GM11168 (cell line): ENCODE results near the gene ALKBH5.
"Not testable (repeated sequence)": the region's sequence is repeated elsewhere in the genome, so short reads cannot be mapped to it uniquely, and the experiment has no call there.

Experiments used
- in situ Hi-C: fragments of 300-500 bp; cut with MboI; formaldehyde crosslinking; loops from one replicate; pipeline ENCODE4 v1.12.0; 2022; ENCODE audit warnings: low sequenced_read_pairs; ENCODE audit not compliant: unreplicated experiment

ALKBH5 gene

DNA sequence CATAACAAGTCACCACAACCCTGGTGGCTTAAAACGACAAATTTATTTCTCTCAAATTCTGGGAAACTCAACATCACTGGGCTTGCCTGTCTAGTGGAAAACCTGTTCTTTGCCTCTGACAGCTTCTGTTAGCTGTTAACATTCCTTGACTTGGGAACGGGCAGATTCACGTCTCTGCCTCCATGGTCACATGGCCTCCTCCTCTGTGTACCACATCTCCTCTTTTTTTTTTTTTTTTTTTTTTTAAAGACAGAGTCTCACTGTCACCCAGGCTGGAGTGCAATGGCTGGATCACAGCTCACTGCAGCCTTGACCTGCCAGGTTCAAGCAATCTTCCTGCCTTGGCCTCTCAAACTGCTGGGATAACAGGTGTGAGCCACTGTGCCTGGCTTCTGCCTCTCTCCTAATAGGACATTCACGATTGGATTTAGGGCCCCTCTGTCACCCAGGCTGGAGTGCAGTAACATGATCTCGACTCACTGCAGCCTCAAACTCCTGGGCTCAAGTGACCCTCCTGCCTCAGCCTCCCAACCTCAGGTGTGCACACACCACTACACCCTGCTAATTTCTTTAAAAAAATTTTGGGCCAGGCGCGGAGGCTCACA, 30.1 kb downstream of the ALKBH5 start:
- in situ Hi-C loops: no loop called here

- in situ Hi-C loops: not testable (repeated sequence)
Measured at GRCh38 chr17:18216906-18217305, 33.3 kb downstream of the ALKBH5 start.

DNA sequence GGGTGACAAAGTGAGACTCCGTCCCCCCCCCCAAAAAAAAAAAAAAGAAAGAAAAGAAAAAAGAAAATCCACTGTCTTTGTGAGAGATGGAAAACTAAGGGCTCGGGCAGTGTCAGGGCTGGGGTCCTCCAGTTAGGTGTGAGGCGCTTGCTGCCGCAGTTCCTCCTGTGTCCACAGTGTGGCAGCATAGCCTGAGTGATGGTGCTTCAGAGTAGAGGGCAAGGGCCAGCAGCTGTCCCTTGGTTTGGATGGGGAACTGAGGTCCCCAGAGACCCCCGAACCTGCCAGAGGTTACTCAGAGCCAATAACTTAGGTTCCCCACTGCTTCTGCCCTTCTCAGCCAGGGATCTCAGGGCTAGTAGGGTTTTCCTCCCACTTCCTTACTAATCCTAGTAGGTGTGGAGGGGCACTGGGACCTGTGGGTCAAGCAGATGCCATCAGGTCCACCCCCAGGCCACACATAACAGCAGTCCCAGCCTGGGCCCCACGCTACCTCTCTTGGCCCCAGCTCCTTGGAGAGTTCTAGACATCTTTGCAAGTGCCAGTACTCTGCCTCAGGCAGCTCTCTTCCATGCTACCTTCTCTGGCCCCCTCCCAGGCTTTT, 33.9 kb downstream of the ALKBH5 start:
- in situ Hi-C loops: no loop called here

- in situ Hi-C loops: no loop called here
Measured at GRCh38 chr17:18218756-18219415, 35.3 kb downstream of the ALKBH5 start.

- in situ Hi-C loops: no loop called here
Measured at GRCh38 chr17:18224053-18224386, 40.4 kb downstream of the ALKBH5 start.

DNA sequence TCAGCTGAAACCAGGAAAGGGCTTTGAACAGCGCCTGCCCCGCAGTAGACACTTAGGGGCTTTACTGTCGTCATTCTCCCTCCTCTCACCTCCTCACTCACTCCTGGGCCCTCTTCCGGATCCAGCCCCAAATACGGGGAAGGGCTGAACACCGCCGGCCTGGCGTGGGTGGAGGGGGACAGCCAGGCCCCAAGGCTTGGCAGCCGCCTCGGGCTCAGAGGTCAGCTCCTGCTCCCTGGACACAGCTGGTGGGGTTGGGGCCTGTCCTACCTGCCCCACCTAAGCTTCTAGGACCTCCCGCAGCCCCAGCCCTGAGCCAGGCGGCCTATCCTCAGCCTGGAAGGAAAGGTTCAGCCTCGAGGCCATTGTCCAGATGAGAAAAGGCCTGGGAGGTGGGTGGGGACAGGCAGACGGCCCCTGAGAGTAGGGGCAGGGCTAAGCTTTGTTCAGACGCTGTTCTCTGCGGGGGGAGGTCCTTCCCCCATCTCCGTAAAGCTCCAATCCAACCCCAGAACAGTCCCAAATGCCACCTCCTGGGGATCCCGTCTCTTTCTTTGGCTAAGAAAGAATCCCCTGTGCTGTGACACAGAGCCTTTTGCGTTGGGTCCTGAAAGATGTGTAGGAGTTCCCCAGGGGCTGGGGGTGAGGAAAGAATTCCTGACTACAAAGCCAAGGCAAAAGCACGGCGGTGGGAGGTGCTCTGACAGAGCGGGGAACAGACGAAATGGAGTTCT, 40.9 kb downstream of the ALKBH5 start:
- in situ Hi-C loops: no loop called here

DNA sequence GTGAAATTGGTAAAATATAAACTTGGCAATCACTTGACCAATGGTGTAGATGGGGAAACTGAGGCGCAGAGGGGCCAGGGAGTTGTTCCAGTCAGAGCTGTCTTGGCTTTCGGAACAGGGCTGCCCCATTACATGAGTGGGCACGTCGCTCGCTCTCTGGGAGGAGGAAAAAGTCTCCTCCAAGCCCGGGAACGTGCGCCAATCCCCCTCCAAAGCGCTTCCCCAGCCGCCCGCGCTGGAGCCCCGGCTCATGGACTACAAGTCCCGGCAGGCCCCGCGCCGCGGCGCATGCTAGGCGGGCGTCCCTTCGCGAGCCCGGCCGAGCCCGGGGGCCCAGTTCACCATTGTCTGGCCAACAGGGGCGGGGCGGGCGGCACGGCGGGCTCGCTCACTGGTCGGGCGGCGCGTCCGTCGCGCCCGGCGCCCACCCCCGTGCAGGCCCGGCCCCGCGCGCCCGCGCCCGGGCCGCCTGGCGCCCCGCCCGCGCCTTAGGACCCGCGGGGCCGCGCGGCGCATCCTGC, 41.6 kb downstream of the ALKBH5 start, which contains the start of gene LLGL1:
TSS of gene LLGL1 (plus strand) at position 515 of the 521 bp plus-strand sequence. CDS start 48 bp downstream, outside the sequence.
- in situ Hi-C loops: no loop called here

GRCh38 chr17:18225642-18226283, 42.1 kb downstream of the ALKBH5 start:
- in situ Hi-C loops: no loop called here

DNA sequence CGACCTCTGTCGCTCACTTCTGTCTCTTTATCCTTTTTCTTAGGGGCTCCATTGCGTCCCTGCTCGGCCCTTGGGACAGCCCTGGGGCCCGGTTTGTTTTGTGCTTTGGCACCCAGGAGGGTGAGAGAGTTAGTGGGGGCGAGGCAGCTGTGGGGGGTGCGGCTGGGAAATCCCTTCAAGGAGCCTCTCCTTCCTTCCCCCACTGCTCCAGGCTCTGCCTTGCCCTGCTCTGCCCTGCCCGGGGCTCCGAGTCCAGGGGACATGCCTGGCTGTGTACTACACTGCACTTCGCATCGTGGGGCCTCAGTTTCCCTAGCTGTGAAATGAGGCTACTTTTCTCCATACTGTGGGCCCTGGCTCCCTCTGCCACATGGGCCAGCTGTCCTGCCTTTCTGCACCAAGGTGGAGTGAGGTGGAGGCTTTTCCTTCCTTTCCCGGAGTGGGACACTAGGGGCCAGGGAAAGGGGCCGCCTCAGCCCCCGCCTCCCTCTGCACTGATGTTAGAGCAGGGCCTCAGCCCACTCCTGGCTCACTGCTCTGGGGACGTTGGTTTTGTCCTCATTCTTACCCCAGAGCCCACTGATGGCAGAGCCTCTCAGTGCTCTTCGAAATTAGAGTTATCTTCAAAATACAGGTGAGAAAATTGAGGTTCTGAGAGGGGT, 42.8 kb downstream of the ALKBH5 start:
- in situ Hi-C loops: no loop called here

DNA sequence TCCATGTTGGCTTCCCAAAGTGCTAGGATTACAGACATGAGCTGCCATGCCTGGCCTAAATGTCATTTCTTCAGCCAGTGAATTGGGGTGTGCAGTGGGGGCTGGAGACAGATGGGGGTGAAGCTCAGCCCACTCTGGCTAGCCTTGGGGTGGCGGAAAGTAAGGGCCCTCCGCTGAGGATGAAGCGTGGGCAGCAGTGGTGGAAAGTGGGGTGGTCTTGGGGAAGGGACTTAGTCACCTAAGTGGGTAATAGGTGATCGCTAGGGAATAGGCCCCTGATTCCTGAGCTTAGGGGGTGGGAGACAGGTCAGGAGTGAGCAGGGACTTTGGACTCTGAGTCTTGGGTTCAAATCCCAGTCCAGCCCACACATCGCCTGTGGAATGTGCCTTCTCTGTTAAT, 44.0 kb downstream of the ALKBH5 start:
- in situ Hi-C loops: no loop called here

DNA sequence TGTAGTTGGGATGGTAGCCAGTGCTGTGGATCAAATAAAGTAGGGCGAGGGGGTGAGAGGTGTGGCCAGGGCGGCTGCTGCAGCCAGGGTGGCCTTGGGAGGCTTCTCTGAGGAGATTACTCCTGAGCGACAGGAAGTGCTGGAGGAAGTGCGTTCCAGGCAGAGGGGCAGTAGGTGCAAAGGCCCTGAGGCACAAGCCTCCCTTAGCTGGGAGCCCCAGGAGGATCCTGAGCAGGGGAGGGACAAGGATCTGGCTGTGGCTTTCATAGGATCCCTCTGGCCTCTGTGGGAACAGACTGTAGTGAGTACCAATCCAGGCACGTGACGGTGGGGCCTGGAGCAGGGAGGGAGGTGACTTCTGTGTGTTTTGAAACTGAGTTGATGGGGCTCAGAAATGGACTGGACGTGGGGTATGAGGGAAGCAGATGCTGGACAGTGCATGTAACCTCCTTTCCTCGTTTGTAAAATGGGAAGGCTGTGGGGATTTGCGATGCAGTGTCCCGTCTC, 44.6 kb downstream of the ALKBH5 start:
- in situ Hi-C loops: no loop called here

DNA sequence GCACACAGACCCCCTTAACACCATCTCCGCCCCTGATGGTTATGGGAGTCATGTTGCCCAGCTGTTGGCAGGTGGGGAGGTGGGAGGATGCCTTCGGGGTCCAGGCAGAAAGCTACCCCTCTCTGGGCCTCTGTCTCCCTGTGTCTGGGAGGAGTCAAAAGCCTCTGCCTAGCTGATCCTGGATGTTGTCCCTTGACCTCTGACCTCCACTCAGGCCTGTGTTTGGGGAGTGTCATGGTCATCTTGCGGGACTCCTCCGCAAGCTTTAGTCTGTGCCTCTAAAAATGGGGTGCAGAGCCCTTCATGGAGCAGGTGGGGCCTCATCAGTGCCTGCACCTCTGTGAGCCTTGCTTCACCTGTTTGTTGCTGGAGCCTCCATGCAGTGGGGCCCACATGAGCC, 45.6 kb downstream of the ALKBH5 start:
- in situ Hi-C loops: no loop called here

DNA sequence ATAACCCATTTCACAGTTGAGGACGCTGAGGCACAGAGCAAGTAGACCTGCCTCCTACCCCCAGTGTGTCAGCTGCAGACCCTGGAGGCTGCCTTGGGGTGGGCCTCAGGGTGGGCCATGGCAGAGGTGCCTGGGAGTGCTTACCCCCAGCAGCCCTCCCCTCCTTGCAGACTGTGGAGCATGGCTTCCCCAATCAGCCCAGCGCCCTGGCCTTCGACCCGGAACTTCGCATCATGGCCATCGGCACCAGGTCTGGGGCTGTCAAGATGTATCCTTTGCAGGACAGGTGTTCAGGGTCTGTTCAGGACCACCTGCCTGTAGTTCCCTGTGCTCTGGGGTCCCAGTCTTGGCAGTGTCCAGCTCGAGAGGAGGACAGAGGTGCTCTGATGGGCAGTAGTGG, 46.1 kb downstream of the ALKBH5 start:
- in situ Hi-C loops: no loop called here

GRCh38 chr17:18230288-18231141, 46.9 kb downstream of the ALKBH5 start:
- in situ Hi-C loops: no loop called here

DNA sequence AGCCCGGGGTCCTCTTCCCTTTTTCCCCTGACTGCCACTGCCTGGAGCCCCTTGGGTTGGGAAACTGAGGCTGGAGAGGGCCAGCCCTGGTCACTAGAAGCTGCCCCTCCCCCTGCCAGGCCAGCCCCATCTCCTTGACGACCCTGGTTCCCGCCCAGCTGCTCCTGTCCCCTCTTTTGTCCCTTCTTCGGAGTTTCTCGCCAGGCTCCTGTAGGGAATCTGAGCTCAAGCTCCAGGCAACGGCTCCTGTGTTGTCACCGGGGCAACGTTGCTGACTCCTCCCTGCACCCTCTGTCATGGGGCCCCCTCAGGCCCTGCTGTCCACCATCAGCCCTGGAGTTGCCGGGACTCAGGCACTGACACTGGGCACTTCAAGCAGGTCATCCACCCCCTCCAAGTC, 47.5 kb downstream of the ALKBH5 start:
- in situ Hi-C loops: no loop called here

DNA sequence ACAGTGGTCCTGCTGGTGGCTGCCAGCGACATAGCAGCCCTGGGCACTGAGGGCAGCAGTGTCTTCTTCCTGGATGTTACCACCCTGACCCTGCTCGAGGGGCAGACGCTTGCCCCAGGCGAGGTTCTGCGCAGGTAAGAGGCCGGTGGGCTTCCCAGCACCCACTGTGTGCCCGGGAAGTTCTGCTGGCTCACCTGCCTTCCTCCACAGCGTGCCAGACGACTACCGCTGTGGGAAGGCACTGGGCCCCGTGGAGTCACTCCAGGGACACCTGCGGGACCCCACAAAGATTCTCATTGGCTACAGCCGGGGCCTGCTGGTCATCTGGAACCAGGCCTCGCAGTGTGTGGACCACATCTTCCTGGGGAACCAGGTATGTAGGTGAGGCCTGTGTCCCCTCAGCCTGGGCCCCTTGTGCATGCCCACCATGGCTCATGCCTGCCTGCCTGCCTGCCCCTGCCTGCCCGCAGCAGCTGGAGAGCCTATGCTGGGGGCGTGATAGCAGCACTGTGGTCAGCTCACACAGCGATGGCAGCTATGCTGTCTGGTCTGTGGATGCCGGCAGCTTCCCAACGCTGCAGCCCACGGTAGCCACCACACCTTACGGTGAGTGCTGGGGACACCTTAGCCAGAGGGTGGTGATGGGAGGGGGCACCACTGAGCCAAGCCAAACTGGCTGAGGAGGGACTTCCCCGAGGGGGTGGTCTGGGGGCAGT, 50.3 kb downstream of the ALKBH5 start:
- in situ Hi-C loops: no loop called here

DNA sequence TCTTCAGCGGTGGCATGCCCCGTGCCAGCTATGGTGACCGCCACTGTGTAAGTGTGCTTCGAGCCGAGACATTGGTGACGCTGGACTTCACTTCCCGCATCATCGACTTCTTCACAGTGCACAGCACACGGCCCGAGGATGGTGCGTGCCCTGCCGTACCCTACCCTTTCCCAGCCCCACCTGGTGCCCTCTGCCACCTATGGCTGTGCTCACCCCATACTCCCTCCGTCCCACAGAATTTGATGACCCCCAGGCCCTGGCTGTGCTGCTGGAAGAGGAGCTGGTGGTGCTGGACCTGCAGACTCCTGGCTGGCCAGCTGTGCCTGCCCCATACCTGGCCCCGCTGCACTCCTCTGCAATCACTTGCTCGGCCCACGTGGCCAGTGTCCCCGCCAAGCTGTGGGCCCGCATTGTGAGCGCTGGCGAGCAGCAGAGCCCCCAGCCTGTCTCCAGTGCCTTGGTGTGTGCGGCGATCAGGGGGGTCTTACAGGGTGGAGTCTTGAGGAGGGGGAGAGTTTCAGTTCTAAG, 51.3 kb downstream of the ALKBH5 start:
- in situ Hi-C loops: no loop called here

DNA sequence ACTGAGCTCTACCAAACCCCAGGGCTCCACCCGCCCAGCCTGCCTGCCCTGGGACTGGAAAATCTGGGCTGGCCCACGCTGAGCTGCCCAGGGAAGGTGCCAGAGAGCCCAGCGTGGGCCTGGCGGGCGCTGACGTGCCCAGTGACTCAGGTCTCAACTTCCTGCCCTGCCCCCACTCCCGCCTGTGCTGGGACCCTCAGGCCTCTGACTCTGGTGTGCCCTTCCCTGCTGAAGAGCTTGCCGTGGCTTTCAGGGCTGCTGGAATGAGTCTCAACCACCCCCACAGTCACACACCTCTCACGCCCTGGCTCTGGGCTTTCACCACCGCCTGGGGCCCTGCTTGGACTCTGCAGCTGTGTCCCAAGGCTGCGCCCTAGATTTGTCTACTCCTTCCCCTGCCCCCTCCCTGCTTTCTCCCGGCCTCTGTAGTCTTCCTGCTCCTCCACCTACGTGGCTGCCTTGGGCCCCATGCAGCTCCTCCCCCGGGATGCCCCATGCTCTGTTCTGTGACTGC, 52.2 kb downstream of the ALKBH5 start:
- in situ Hi-C loops: no loop called here
